GM18951 (cell line): Measurements from ENCODE around the gene RAB5B.
A peak's percentile ranks its signal among the peaks of the same experiment; 100 is the strongest.

Source experiments
- POLR2A ChIP-seq: IDR thresholded peaks from 4 replicates; pipeline ENCODE4 v1.6.1; 2011; ENCODE audit warnings: mild to moderate bottlenecking; ENCODE audit not compliant: insufficient read length, insufficient read depth; ENCODE audit errors: extremely low read depth
- in situ Hi-C: fragments of 300-500 bp; cut with MboI; formaldehyde crosslinking; loops from one replicate; pipeline ENCODE4 v1.12.0; 2022; ENCODE audit warnings: low sequenced_read_pairs, mixed read lengths, inconsistent platforms; ENCODE audit not compliant: unreplicated experiment

RAB5B gene, protein sequence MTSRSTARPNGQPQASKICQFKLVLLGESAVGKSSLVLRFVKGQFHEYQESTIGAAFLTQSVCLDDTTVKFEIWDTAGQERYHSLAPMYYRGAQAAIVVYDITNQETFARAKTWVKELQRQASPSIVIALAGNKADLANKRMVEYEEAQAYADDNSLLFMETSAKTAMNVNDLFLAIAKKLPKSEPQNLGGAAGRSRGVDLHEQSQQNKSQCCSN

DNA sequence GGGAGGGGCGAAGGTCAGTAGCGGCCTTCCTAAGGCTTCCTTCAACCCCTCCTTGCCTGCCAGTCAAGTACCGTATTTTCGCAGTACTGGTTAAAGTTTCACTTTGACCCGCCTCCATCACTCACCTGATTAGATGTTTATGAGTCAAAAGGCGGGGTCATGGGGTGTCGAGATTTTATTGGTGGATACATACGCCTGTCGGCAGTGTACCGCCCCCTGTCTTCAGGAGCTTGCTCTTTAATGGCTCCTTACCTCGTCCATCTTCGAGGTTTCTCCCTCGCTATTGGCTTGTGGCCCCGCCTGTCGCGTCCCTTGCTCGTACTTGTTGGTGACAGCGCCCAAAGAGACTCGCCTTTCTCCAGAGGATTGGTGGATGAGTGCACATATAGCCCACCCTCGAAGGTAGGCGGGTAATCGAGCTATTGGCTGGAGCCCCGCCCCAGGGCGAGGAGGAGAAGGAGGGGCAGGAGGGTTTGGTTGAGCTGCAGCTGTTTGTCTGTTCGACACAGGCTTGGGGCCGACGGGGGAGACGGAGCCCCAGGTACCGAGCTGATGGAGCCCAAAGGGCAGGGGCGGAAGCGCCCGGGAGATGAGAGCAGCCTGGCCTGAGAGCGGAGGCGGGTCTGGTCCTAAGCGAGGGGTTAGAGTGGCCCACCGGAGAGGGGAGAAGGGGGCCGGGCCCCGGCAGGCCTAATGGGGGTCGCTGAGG is at the start of gene RAB5B:
Gene RAB5B, plus strand, starts transcription at position 480 of the 709 bp plus-strand sequence. CDS start 12,883 bp downstream, outside the sequence.
- TF ChIP-seq POLR2A: peak; percentile 87
- in situ Hi-C loops: no loop called here

- no peak for TF ChIP-seq POLR2A
- in situ Hi-C loops: no loop called here
Measured at GRCh38 chr12:55925371-55925770, 48.5 kb upstream of the RAB5B start.

DNA sequence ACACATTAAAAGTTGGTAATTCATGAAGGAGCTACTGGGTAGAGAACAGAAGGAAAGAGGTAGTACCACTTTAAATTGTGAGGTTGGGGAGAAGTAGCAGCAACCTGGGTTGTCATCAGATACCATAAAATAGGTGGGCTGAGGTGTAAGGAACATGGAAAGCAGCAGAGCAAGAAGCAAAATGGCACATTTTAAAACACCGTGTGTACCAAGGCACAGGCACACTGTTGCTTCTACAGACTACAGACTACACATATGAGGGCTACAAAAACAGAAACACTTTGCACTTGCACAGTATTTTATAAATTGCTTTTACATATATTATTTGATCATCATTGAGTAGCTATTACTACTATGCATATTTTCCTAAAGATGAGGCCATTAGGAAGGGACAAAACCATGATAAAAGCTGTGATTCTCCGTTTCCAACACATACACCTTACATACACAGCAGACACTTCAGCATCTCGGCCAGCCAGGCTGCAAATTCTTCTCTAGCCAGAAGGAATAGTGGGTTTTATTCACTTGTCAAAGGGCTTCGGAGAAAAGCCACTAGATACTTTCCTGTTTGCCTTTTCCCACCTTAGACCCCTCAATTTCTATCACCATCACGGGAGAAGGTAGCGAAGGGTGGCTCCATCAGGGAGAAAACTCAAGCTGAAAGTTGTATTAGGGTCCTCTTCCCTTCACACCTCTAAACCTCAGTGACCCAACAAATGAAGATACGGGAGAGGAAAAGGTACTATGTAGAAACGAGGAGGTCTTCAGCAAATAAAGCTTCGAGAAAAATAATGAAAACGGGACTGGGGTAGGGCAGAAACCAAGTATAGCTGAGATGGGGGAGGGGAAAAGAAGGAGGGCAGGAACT is 47.8 kb upstream of the RAB5B start:
- in situ Hi-C loops: no loop called here
- TF ChIP-seq POLR2A: no peak

DNA sequence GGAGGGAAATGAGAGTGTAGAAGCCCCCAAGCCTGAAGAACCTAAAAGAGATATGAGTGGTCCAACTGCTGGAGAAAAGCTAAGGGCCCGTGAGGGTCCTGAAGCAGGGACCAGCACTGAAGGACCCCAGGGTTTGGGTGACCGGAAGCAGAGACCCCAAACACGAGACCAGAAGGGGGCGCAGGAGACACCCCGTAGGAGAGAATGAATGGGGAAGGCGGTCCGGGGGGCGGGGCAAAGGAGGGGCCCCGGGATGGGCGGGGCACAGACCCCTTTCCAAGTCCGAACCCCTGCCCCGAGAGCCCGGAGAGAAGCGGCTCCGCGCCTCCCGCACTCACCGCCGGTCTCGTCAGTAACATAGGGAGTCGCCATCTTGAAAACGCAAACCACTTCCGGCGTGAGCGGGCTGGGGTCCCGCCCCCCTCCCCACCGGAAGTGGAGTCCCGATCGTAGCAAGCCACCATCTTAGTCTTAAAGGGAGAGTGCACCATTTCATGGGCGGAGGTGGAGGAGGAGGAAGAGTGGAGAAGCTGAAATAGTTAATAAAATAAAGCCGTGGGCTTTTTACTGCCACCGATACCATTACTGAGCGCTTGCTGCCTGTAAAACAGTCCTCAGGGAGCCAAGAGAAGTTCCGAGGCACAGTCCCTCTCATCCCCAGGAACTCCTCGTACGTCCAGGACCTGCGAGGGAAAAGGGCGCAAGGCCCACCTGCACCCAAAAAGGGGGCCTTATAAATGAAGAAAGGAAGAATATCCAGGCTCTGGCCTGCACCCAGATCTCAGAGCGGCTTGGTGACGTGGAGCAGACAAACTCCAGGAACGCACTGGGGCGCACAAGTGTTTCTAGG is 46.9 kb upstream of the RAB5B start:
- peak; percentile 69 for TF ChIP-seq POLR2A
- in situ Hi-C loops: no loop called here

- peak; percentile 89 for TF ChIP-seq POLR2A
- in situ Hi-C loops: no loop called here
Measured at GRCh38 chr12:55927588-55928502, 46.0 kb upstream of the RAB5B start, which contains the start of gene PYM1. PYM1 (minus strand) TSS chr12:55927894; CDS start chr12:55927761, 133 bp downstream.

DNA sequence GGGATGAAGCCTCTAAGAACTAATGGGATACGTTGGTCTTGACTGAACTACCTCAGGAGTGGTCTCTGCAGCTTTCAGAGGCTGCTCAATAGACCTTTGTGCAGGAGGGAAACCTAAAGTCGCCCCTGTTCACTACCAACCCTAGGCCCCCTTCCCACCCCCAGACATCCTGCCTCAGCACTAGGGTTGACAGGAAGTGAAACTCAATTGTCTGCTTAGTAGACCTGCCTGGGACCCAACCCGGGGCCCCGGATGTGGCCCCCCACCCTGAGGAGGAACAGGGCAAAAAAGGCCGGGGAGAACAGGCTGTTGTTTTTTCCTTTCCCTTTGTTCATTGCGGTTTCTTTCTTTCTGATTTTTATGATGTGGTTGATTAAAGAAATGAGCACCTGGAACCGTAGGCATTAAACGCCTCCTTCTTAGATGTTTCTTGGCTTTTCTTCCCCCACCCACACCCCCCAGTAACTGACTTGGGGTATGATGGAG is 44.5 kb upstream of the RAB5B start:
- TF ChIP-seq POLR2A: peak; percentile 61
- in situ Hi-C loops: no loop called here

DNA sequence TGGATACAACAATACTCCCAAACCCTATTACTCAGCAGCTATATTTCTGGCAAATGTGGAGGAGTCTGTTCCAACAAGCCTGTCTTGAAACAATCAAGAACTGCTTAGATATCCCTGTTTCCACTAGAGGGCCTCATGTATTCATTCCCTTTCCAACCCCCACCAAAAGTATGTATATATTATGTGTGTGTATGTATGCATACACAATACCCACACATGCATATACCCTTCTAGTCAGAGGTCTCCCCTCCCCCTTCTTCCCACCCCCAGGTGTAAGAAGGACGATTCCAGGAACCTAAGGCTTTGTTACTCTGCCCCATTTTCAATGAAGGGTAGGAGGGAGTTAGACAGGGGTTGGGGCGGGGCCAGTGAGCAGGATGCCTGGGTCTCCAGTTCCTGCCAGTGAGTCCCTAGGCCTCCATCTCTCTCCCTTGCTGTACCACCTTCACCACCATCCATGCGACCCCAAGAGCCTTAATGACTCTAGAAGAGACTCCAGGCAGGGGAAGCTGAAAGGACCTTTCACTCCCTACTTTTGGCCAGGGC is 43.0 kb upstream of the RAB5B start, which contains the start of gene DGKA:
Gene DGKA, plus strand, starts transcription at position 392 of the 546 bp plus-strand sequence. CDS start 5,342 bp downstream, outside the sequence.
- peak; percentile 27 for TF ChIP-seq POLR2A
- in situ Hi-C loops: no loop called here

- in situ Hi-C loops: no loop called here
- TF ChIP-seq POLR2A: no peak
Measured at GRCh38 chr12:55931317-55931779, 42.5 kb upstream of the RAB5B start.

DNA sequence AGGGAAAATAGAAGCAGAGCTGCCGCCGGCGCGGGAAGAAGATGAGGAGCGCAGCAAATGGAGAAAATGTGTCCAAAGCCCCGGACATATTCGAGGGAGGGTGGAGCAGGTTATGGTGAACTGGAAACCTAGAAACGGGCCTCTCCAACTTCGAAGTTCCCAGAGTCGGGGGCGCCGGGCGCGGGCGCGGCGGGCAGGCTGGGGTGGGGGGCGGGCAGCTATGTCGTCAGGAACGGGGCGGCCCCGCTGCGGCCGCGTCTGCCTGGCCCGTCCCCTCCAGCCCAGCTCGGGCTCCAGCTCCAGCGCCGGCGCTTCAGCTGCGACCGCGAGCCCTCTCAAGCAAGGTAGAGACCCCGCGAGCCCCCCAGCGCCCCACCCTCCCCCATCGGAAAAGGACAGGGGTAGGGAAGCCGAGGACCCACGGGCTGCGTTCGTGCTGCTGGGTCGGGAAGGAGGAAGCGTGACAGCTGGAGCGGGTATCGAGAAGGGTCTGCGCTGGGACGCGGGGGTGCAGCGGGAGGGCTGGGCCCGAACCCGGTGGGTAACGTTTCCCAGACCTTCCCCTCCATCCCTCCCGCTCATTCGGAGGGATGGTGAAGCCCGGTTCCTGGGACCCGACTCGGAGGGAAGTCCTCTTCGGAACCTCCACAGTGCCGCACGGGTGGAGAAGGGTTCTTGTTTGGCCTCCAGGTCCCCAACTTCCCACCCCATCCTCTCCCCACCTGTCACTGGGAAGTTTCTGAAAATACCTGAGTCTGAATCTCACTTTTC is 41.9 kb upstream of the RAB5B start:
- peak; percentile 51 for TF ChIP-seq POLR2A
- in situ Hi-C loops: no loop called here

DNA sequence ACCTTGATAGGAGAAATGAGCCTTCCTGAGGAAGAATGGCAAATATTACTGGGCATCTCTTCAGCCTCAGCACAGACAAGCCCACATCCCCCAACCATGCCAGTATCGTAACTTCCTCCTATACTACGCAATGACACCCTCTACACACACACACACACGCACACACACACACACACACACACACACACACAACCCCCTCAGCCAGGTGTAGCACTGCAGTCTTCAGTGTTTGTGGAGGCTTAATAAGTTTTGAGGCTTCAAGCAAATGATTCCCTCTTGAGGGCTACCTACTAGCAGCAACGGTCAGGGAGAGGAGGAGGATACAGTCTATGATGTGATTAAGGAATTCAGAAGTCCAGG is 41.3 kb upstream of the RAB5B start:
- TF ChIP-seq POLR2A: no peak
- in situ Hi-C loops: no loop called here

GRCh38 chr12:55933169-55933798 is 40.6 kb upstream of the RAB5B start:
- in situ Hi-C loops: no loop called here
- TF ChIP-seq POLR2A: no peak
